Natural killer cell treated with Interleukin-12 subunit alpha and Interleukin-12 subunit beta and Interleukin-15 and Interleukin-18, amount 100 ng/mL, for 72 hours (primary cell): ENCODE results near the gene UNC79. TPM values are rescaled to one million over a fixed set of nuclear protein-coding genes. Genes with fewer than 3 reads are reported as not detected.

Experiments used
- ATAC-seq, 2 donors: fragments of 150-1000 bp; cut with Tn5 transposase in 1 of 2; sonication (Bioruptor Pico), chemical (Tn5 transposase) in 1 of 2; 2 replicates each; pipeline ENCODE4 v1.10.0; 2021
- DNase-seq: peaks from one replicate; pipeline ENCODE4 v3.0.0; 2022; ENCODE audit warnings: low spot score
- H3K27ac Mint-ChIP-seq, 2 donors: 1 replicate in 1 of 2; 2 replicates in 1 of 2; pipeline ENCODE4 v1.8.0; 2022; ENCODE audit warnings: mixed read lengths in 2 of 2, mild to moderate bottlenecking in 1 of 2, moderate library complexity in 1 of 2
- H3K27me3 Mint-ChIP-seq, 2 donors: 1 replicate in 1 of 2; 2 replicates in 1 of 2; pipeline ENCODE4 v1.8.0; 2022; ENCODE audit warnings: mixed read lengths in 2 of 2
- H3K36me3 Mint-ChIP-seq: one replicate; pipeline ENCODE4 v1.8.0; 2022; ENCODE audit warnings: mixed read lengths
- H3K4me1 Mint-ChIP-seq, 2 donors: 1 replicate in 1 of 2; 2 replicates in 1 of 2; pipeline ENCODE4 v1.8.0; 2022; ENCODE audit warnings: low read depth in 2 of 2, mixed read lengths in 2 of 2, mild to moderate bottlenecking in 1 of 2
- H3K4me3 Mint-ChIP-seq: one replicate; pipeline ENCODE4 v1.8.0; 2022; ENCODE audit warnings: mixed read lengths
- H3K9me3 Mint-ChIP-seq: 2 replicates; pipeline ENCODE4 v1.8.0; 2022; ENCODE audit warnings: mixed read lengths
- total RNA-seq, 2 donors: library from RNA; stranded (reverse); gene quantifications; one replicate each; pipeline ENCODE4 v1.2.3, GENCODE V29; 2022

Gene UNC79
- total RNA-seq, 2 donors from 2014 or later = 0.02 to 0.06 TPM

GRCh38 chr14:93540235-93540634 is 109.5 kb downstream of the UNC79 start:
- Mint-ChIP-seq H3K36me3 (no peaks in the 10 kb centered on the region), H3K27me3 (peaks cover 18 to 40% of the 10 kb centered on the region in 2 donors), H3K4me1 (no peaks in the 10 kb centered on the region), H3K4me3 (no peak overlapping the region), H3K27ac (no peak overlapping the region), H3K9me3 (no peaks in the 10 kb centered on the region)
- ATAC-seq (no peak), DNase-seq (no peak)

- H3K4me3 Mint-ChIP-seq = no peak overlapping the region
- no peaks in the 10 kb centered on the region for H3K36me3 Mint-ChIP-seq
- H3K27ac Mint-ChIP-seq = no peak overlapping the region
- ATAC-seq (no peak), DNase-seq (no peak)
- no peaks in the 10 kb centered on the region for H3K9me3 Mint-ChIP-seq
- peaks cover 16 to 33% of the 10 kb centered on the region in 2 donors for H3K27me3 Mint-ChIP-seq
- H3K4me1 Mint-ChIP-seq = no peaks in the 10 kb centered on the region
Measured at GRCh38 chr14:93543766-93544165, 113.0 kb downstream of the UNC79 start.

- no peak overlapping the region for H3K4me3 Mint-ChIP-seq
- H3K36me3 Mint-ChIP-seq = no peaks in the 10 kb centered on the region
- DNase-seq = no peak
- no peak overlapping the region for H3K27ac Mint-ChIP-seq
- H3K27me3 Mint-ChIP-seq = peaks cover 16 to 33% of the 10 kb centered on the region in 2 donors
- H3K9me3 Mint-ChIP-seq = no peaks in the 10 kb centered on the region
- H3K4me1 Mint-ChIP-seq = no peaks in the 10 kb centered on the region
- no peak for ATAC-seq
Measured at GRCh38 chr14:93544212-93544611, 113.5 kb downstream of the UNC79 start.

GRCh38 chr14:93546642-93547041 is 115.9 kb downstream of the UNC79 start:
- no peaks in the 10 kb centered on the region for H3K9me3 Mint-ChIP-seq
- H3K4me1 Mint-ChIP-seq = no peaks in the 10 kb centered on the region
- no peaks in the 10 kb centered on the region for H3K36me3 Mint-ChIP-seq
- ATAC-seq (no peak), DNase-seq (no peak)
- no peak overlapping the region for H3K4me3 Mint-ChIP-seq
- peaks cover 22 to 40% of the 10 kb centered on the region in 2 donors for H3K27me3 Mint-ChIP-seq
- H3K27ac Mint-ChIP-seq = no peak overlapping the region

- ATAC-seq (no peak), DNase-seq (no peak)
- Mint-ChIP-seq H3K36me3 (no peaks in the 10 kb centered on the region), H3K4me3 (no peak overlapping the region), H3K9me3 (no peaks in the 10 kb centered on the region), H3K27me3 (peaks cover 23 to 42% of the 10 kb centered on the region in 2 donors), H3K27ac (no peak overlapping the region), H3K4me1 (no peaks in the 10 kb centered on the region)
Measured at GRCh38 chr14:93548102-93548843, 117.5 kb downstream of the UNC79 start.

GRCh38 chr14:93549595-93549994 is 118.9 kb downstream of the UNC79 start:
- no peak overlapping the region for H3K27ac Mint-ChIP-seq
- DNase-seq (no peak), ATAC-seq (no peak)
- H3K27me3 Mint-ChIP-seq = peaks cover 21 to 32% of the 10 kb centered on the region in 2 donors
- H3K36me3 Mint-ChIP-seq = no peaks in the 10 kb centered on the region
- H3K4me3 Mint-ChIP-seq = no peak overlapping the region
- H3K9me3 Mint-ChIP-seq = no peaks in the 10 kb centered on the region
- H3K4me1 Mint-ChIP-seq = no peaks in the 10 kb centered on the region

- no peak overlapping the region for H3K4me3 Mint-ChIP-seq
- no peaks in the 10 kb centered on the region for H3K4me1 Mint-ChIP-seq
- DNase-seq (no peak), ATAC-seq (no peak)
- no peak overlapping the region for H3K27ac Mint-ChIP-seq
- H3K9me3 Mint-ChIP-seq = no peaks in the 10 kb centered on the region
- peaks cover 27 to 49% of the 10 kb centered on the region in 2 donors for H3K27me3 Mint-ChIP-seq
- no peaks in the 10 kb centered on the region for H3K36me3 Mint-ChIP-seq
Measured at GRCh38 chr14:93564918-93565317, 134.2 kb downstream of the UNC79 start.

- ATAC-seq (no peak), DNase-seq (no peak)
- H3K9me3 Mint-ChIP-seq = no peaks in the 10 kb centered on the region
- H3K4me1 Mint-ChIP-seq = no peaks in the 10 kb centered on the region
- no peaks in the 10 kb centered on the region for H3K36me3 Mint-ChIP-seq
- H3K4me3 Mint-ChIP-seq = no peak overlapping the region
- H3K27ac Mint-ChIP-seq = no peak overlapping the region
- H3K27me3 Mint-ChIP-seq = peaks cover 24 to 37% of the 10 kb centered on the region in 2 donors
Measured at GRCh38 chr14:93566065-93566693, 135.4 kb downstream of the UNC79 start.

- no peak for DNase-seq
- Mint-ChIP-seq H3K4me1 (no peaks in the 10 kb centered on the region), H3K4me3 (no peak overlapping the region), H3K27me3 (peaks cover 21 to 38% of the 10 kb centered on the region in 2 donors), H3K36me3 (no peaks in the 10 kb centered on the region), H3K27ac (no peak overlapping the region), H3K9me3 (no peaks in the 10 kb centered on the region)
- ATAC-seq = no peak
Measured at GRCh38 chr14:93571275-93571674, 140.5 kb downstream of the UNC79 start.

GRCh38 chr14:93579178-93579577 is 148.4 kb downstream of the UNC79 start:
- Mint-ChIP-seq H3K36me3 (no peaks in the 10 kb centered on the region), H3K27ac (no peak overlapping the region), H3K4me1 (no peaks in the 10 kb centered on the region), H3K9me3 (no peaks in the 10 kb centered on the region), H3K4me3 (no peak overlapping the region), H3K27me3 (peaks cover 12 to 36% of the 10 kb centered on the region in 2 donors)
- DNase-seq = no peak
- ATAC-seq = no peak

GRCh38 chr14:93582516-93582915 is 151.8 kb downstream of the UNC79 start:
- no peak overlapping the region for H3K27ac Mint-ChIP-seq
- H3K4me1 Mint-ChIP-seq = no peaks in the 10 kb centered on the region
- no peaks in the 10 kb centered on the region for H3K36me3 Mint-ChIP-seq
- H3K4me3 Mint-ChIP-seq = no peak overlapping the region
- DNase-seq = no peak
- H3K9me3 Mint-ChIP-seq = no peaks in the 10 kb centered on the region
- ATAC-seq = no peak
- peaks cover 4 to 24% of the 10 kb centered on the region in 2 donors for H3K27me3 Mint-ChIP-seq

GRCh38 chr14:93587330-93587729 is 156.6 kb downstream of the UNC79 start:
- no peaks in the 10 kb centered on the region for H3K36me3 Mint-ChIP-seq
- H3K9me3 Mint-ChIP-seq = no peaks in the 10 kb centered on the region
- ATAC-seq (no peak), DNase-seq (no peak)
- no peak overlapping the region for H3K27ac Mint-ChIP-seq
- no peaks in the 10 kb centered on the region for H3K4me1 Mint-ChIP-seq
- H3K4me3 Mint-ChIP-seq = no peak overlapping the region
- H3K27me3 Mint-ChIP-seq = peaks cover 14 to 32% of the 10 kb centered on the region in 2 donors

- no peak overlapping the region for H3K27ac Mint-ChIP-seq
Measured at GRCh38 chr14:93591506-93591905, 160.8 kb downstream of the UNC79 start.

GRCh38 chr14:93592786-93593185 is 162.0 kb downstream of the UNC79 start:
- H3K4me3 Mint-ChIP-seq = no peak overlapping the region
- H3K27me3 Mint-ChIP-seq = peaks cover 20 to 29% of the 10 kb centered on the region in 2 donors
- ATAC-seq (no peak), DNase-seq (no peak)
- H3K36me3 Mint-ChIP-seq = no peaks in the 10 kb centered on the region
- H3K4me1 Mint-ChIP-seq = no peaks in the 10 kb centered on the region
- H3K27ac Mint-ChIP-seq = no peak overlapping the region
- H3K9me3 Mint-ChIP-seq = no peaks in the 10 kb centered on the region

More at GRCh38 chr14:93591506-93591905, 160.8 kb downstream of the UNC79 start:
- ATAC-seq = no peak
- Mint-ChIP-seq H3K36me3 (no peaks in the 10 kb centered on the region), H3K4me1 (no peaks in the 10 kb centered on the region), H3K4me3 (no peak overlapping the region), H3K9me3 (no peaks in the 10 kb centered on the region), H3K27me3 (peaks cover 23 to 36% of the 10 kb centered on the region in 2 donors)
- DNase-seq = no peak
